Head of caudate nucleus (tissue), 42 donors: Measurements from ENCODE around the gene SPRR3.

Source experiments
- DNase-seq, 42 donors: peaks; one replicate each; pipeline versions ENCODE4 v3.0.0 to v3.0.0-alpha.2; 2020 to 2021; ENCODE audit warnings: mixed read lengths in 7 of 42
- intact Hi-C: fragments of 100-400 bp; cut with DNase I; formaldehyde crosslinking; loops from one replicate; pipeline ENCODE4 v1.15.0; 2022

SPRR3 gene, protein sequence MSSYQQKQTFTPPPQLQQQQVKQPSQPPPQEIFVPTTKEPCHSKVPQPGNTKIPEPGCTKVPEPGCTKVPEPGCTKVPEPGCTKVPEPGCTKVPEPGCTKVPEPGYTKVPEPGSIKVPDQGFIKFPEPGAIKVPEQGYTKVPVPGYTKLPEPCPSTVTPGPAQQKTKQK

DNA sequence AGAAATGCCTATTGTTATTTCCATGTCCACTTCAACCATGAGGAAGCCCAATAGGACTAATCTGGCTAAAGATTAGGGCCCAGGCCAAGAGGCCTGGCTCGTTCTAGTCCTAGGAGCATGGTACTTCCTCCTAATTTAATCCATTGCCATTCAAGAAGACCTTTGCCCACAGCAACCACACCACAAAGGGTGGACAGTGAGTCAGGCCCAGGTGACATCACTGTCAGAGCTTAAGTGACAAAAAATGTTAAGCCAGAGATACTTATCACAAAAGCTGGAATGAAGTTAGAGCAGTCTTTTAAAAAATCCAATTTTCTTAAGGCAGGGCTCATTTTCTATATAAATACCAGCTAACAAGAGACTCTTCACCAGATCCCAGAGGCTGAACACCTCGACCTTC lies at the start of gene SPRR3:
SPRR3 (plus strand) TSS at position 368 of the 400 bp plus-strand sequence. CDS start 1,272 bp downstream, outside the sequence.
- intact Hi-C loops, result no loop called here
- DNase-seq, result no peak

DNA sequence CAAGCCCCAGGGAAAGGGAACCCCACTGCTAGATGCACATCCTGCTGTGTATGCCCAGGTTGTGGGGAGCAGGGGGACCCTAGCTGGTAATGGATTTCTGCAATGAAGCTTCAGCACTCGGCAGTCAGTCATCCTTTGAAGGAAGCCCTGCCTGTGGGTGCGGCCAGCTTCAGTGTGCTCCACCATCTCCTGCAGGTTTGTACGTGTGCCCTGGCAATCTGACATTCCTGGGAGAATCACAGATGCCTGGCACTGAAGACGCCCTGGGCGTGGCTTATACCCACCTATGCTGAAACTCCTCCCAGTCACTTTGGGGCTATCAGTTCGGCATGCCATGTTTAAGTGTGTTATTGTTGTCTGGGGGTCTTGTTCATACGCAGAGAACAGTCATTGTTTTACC lies 47.8 kb upstream of the SPRR3 start:
- DNase-seq, result no peak
- intact Hi-C loops, result no loop called here

DNA sequence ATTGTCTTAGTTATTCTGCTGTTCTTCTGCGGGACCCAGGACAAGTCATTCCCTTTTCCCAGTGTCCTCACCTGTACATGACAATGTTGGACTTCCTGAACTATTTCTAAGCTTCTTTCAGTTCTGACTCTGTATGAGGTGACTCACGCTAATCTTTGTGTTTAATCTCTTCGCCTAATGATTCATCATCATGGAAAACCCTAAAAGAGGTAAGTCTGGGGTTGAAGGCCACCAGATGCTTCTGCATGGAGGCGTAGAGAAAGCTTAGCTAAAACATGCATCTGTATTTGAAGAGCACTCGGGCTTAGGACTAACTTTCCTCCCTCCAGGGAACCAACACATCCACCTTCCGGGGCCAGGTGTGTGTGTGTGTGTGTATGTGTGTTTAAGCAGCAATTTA lies 47.1 kb upstream of the SPRR3 start:
- intact Hi-C loops, result no loop called here
- DNase-seq, result no peak

DNA sequence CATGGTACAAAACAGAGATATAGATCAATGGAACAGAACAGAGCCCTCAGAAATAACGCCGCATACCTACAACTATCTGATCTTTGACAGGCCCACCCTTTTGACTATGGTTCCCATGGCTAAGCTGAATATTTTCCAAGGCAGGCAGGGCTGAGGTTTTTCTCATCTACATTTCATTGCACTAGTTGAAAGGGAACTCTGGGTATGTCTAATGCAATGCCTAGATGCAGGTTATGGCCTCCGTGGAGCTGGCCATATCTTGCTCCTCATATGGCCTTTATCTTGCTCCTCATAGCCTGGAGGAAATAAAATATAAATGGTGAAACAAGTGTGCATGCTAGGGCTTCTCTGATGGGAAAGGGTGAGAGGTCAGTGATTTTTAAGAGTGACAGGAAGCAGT lies 44.0 kb upstream of the SPRR3 start:
- intact Hi-C loops, result no loop called here
- DNase-seq, result no peak

DNA sequence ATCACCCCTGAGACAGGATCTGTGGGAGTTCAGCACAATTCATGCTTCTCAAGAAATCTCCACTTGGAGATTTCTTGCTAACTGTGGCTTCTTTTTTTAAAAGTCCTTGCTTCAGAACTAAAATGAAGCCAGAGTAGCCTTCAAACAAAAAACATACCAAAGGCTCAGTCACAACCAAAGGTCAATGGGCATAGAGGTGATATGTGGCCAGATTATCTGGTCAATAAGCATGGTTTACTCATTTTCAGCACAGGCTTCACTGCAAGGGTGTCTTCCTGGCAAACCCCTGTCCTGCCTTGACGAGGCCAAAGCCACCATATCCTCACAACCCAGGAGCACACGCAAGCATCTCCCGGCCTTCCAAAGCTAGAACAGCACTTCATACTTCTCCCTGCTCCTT lies 42.3 kb upstream of the SPRR3 start:
- intact Hi-C loops, result no loop called here
- DNase-seq, result no peak

DNA sequence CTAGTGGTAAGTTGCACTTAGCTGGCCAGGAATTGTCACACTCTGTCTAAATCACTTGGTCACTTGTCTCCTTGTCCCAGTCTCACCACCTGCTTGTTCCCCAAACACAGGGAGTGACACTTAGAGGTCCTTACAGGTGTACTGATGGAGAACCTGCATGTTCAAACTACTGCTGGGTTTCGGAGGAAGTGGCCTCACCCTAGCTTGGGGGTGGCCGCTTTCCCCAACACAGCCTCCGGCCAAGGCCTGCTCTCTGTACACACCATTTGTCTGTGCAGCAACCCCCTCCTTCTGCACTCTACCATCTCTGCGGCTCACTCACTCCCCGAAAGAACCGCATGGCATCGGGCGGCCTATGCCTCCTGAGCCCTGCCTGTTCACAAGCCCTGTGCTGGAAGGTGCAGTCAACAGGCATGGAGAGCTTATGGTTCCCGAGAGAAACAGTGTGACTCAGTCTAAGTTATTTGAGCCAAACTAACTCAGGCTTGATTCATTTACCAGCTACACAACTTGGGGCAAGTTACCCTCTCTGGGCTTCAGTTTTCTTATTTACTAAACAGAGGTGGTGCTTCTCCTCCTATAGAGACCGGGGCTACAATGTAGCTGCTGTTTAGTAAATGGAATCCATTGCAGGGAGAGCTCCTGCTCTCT lies 41.6 kb upstream of the SPRR3 start:
- DNase-seq, result peak in 1 of 42 donors; percentile 1
- intact Hi-C loops, result no loop called here

DNA sequence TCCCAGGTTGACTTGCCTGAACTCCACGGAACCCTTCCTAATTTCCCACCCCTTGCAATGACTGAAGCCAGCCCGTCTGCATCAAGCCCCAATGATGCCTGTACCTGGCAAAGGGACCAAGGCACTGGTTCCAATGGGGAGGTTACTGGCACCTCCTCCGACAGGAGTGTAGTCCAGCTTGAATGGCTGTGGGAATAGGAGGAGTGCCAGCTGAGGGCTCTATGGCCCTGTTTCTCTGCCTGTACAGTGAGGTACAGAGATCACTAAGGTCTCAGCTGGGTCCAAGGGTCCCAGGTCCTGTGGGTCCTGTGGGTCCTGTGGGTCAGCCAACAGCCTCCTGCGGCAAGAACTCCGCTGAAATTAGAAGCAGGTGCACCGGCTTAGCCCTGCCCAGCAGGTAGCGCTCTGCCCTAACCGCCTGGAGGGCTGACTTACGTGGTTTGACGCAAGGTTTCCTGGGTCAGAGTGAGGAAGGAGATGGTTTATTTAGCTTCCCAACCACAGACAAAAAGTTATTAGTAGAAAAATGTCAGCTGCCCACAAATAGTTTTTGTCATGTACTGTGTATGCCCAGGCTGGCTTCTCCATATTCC lies 41.0 kb upstream of the SPRR3 start:
- intact Hi-C loops, result no loop called here
- peak in 1 of 42 donors; percentile 5 for DNase-seq

DNA sequence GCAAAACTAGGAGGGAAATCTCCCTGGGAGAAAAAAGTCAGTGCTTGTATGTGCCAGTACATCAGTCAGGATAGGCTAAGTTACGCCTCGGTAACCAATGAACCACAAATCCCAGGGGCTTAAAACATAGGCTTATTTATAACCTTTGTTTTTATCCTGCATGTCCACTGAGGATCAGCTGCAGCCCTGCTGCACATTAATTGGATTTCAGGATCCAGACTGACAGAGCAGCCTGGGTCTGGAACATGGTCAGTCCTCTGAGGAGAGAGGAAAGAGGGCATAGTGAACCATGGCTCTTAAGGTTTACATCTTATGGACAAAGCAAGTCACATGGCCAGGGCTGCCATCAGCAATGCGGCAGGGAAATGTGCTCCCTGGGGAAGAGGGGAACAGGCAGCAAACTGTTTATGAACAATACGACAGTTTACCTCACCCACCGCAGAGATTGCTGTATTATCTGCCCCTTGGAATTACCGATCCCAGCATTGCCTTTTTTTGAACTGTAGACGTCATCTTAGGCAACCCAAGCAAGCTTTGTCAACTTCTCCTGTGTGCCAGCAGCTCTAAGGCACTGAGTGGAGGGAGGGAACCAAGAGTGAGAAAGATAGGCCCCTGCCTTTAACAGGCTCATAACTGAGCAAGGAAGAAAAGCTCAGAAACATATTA lies 40.2 kb upstream of the SPRR3 start:
- intact Hi-C loops, result no loop called here
- peak in 1 of 42 donors; percentile 1 for DNase-seq

DNA sequence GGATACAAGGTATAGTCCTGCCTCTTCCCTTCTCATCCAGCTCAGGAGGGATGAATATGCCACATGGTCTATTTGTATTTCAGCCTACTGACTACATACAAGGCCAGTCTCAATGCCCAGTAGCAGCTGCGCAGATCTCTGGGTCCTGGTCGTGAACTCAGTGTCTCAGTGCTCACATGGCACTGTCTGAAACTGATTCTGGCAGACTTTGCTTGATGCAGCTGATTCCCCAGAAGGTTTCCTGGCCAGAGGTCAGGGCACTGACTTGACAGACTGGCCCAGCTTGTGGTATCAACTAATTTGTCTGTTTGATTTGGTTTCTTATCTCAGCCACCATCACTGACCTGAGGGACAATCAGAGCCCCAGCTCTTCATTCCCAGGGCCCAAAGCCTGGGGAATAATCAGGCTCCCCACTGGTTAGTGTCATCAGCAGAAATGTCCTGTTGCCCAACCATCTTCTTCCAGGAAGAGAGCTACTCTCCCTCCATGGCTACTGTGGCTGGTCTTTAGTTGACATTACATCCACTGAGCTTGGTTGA lies 38.6 kb upstream of the SPRR3 start:
- intact Hi-C loops, result no loop called here

DNA sequence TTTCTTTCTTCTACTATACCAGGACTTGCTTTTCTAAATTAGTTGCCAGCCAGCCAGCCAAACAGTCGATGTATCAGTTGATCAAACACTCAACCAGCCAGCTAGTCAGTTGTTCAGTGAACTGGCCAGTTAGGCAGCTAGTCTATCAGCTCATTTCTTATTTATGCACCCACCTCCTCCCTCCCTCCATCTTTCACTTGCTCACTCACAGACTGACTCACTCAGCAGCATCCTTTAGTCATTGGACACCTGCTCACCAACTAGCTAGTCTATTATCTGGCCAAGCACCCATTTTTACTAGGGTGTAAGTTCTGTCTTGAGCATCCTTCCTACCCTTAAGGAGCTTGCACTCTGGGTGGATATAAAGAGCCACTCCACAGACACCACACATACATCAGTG lies 37.0 kb upstream of the SPRR3 start:
- no peak for DNase-seq
- intact Hi-C loops, result no loop called here

More for the DNA sequence above, 38.6 kb upstream of the SPRR3 start:
- peak in 1 of 42 donors; percentile 10 for DNase-seq

DNA sequence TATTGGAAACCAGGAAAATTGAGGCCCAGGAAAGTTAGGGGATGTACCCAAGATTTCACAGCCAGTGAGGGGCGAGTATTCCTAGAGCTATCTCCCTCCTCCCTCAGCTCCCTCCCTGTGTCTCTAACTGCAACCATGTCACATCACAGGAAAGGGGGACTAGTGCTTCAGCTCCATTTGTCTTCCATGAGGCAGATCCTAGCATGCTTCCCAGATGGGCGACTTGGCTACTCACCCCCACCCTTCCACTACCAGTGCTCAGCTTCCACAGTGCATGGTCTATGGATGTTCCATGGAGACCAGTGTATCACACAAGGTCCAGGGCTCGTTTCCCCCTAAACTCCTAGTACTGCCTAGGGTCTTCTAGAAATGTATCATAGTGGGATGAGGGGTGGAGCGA lies 35.7 kb upstream of the SPRR3 start:
- intact Hi-C loops, result no loop called here
- peak in 1 of 42 donors; percentile 4 for DNase-seq

DNA sequence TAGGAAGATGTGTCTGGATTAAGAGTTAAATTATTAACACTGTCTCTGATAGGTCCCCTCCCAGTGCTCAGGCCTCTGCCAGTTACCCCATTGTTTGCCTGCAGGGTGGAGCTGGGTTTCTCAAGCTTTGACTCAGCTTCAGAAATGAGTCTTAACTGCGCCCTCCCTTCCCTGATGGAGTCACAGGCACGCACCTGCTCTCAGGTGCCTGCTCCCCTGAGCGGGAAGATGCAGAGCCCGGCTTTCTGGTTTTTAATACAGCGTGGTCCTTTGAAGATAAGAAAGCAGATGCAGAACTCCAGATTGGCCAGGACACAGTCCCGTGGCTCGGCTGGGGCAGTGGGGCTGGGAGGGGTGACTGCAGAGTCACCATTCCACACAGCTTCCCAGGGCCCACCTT lies 34.3 kb upstream of the SPRR3 start:
- intact Hi-C loops, result no loop called here
- peak in 1 of 42 donors; percentile 3 for DNase-seq

DNA sequence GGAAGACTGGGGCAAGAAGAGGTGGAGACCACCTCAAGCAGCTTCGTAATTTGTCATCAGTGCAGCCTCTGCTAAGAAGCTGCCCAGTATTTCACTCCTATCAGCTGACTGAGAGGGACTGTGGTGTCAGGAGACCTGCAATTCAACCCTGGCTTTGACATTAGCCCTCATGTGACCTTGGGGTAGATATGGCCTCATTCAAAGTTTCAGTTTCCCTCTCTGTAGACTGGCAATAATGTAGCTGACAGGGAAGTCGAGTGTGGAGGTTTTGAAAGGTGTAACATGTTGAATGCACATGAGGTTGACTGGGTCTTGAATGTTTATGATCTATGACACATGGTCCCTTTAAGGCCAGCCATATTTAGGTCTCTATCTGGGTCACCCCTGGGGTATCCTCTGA lies 33.3 kb upstream of the SPRR3 start:
- intact Hi-C loops, result no loop called here
- DNase-seq, result no peak

DNA sequence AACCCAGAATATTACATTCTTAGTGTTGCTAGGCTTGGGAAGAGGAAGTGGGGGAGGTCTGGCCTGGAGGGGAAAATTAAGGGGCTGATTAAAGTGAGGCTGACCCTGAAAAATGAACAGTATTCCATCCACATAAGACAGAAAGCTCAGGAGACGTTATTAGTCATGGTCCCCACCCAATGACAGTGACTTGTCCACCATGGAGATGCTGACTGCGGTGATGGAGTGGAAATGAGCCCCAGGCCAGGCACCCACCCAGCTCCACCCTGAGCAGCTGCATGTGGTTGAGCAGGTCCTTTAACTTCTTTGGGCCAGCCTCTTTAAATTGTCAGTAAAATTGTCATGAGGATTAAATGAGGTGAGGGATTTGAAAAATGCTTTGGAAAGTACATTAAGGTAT lies 32.5 kb upstream of the SPRR3 start:
- intact Hi-C loops, result no loop called here
- no peak for DNase-seq

DNA sequence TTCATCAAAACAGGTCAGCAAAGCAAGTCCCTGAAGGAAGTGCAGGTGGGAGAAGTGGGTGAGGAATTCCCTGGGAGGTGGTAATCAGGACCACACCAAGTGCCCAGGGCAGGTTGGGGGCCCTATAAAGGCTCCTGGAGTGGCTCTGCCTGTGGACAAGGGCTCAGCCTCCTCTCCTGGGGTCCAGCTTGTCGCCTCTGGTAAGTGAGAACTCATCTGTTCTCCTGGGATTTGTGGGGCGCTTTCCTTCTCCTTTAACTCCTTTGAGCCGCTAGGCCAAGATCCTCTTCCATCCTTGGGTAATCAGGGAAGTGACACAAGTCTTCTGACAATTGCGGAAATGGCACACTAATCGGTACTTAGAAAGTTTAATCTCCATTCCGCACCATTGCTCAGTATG lies 31.1 kb upstream of the SPRR3 start, which contains the start of gene SPRR4:
SPRR4 (plus strand) TSS at position 154 of the 400 bp plus-strand sequence. CDS start 1,243 bp downstream, outside the sequence.
- intact Hi-C loops, result no loop called here
- DNase-seq, result peak in 1 of 42 donors; percentile 28

DNA sequence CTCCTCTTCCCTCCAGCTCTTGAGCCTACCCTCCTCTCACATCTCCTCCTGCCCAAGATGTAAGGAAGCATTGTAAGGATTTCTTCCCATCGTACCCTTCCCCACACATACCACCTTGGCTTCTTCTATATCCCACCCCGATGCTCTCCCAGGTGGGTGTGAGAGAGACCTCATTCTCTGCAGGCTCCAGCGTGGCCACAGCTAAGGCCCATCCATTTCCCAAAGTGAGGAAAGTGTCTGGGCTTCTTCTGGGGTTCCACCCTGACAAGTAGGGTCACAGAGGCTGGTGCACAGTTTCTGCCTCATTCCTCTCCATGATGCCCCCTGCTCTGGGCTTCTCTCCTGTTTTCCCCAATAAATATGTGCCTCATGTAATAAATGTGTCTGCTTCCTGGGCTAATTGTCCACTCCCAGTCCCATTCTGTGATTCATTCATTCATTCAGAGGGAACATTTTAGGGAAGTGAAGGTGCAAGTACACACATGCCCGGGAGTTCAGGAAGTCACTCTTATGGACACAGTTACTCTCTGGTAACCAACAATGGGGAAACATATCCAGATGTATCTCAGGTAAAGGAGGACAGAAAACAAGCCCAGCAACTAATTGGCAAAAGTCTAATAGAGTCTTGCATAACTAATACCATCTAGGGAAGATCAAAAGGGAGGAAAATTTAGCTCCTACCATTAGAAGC lies 29.2 kb upstream of the SPRR3 start:
- intact Hi-C loops, result no loop called here
- peak in 1 of 42 donors; percentile 13 for DNase-seq

DNA sequence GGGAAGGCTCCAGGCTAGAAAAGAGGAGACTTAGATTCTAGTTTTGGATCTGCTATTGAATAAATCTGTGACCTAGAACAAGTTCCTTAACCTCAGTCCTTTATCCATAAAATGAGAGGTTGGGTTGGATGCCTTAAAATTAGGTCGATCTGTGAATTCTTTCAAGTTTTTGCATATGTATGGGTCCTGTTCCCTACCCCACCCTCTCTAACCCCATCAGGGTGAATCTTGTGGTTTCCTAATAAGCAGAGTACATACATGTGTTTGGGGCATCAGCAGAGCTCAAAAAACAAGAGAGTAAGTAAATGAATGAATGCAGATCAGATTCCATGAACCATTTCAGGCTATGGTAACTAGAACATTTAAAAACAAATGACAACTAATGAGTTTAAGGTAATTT lies 24.9 kb upstream of the SPRR3 start:
- intact Hi-C loops, result no loop called here
- no peak for DNase-seq

DNA sequence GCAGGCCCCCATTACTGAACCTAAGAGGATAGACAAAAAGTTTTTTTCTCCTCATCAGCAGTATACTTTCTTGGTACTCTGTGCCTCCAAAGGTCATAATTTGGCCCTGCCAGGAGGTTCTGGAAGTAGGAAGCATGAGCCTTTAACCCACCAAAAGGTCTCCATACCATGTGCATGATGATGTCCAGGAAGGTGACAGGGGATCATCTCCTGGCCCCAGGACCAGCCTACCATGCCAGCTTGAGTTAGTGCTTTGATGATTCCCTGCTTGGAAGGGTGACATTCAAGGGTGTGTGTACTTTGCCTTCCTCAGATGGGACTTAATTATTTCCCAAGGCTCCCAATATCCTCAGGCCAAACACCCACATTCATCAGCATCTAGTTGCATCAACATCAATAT lies 23.9 kb upstream of the SPRR3 start:
- intact Hi-C loops, result no loop called here
- DNase-seq, result peak in 1 of 42 donors; percentile 7

DNA sequence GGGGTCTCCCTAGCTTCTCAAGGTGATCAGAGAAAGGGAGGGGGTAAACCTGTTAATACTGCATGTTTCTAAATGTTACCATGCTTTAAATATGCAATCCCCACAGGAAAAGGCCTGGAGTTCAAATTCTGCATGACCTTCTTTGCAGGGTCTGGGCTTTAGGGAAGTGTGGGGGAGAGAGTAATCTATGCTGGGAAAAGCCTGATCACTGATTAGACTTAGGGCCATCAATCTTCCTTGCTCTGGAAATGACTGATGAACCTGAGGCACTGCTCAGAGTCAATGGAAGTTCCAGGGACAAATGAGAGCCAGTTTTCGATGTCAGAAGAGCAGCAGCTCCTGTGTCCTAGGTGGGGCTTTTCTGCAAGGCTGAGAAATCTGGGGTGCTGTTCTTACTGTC lies 20.9 kb upstream of the SPRR3 start:
- peak in 1 of 42 donors; percentile 4 for DNase-seq
- intact Hi-C loops, result no loop called here
